Thymus (tissue), 11 donors: ENCODE measurements around the gene SCYGR5. TPM values are rescaled to one million over a fixed set of nuclear protein-coding genes. Genes with fewer than 3 reads are reported as not detected.

Experiments
- DNase-seq, 9 donors: peaks; one replicate each; pipeline ENCODE4 v3.0.0-alpha.2; 2013; ENCODE audit warnings: low spot score in 9 of 9, low read depth in 6 of 9, missing footprints in 1 of 9
- H3K27ac ChIP-seq, 2 donors: one replicate each; pipeline ENCODE4 v1.5.1; 2013; ENCODE audit warnings: control low read depth in 1 of 2, low read depth in 1 of 2, low read length in 1 of 2, mild to moderate bottlenecking in 1 of 2, moderate library complexity in 1 of 2
- H3K27me3 ChIP-seq, 2 donors: one replicate each; pipeline ENCODE4 v1.5.1; 2013; ENCODE audit warnings: low read length in 1 of 2; ENCODE audit not compliant: control insufficient read depth in 2 of 2, insufficient read depth in 1 of 2
- H3K36me3 ChIP-seq, 2 donors: one replicate each; pipeline ENCODE4 v1.5.1; 2013; ENCODE audit warnings: low read length in 1 of 2, mild to moderate bottlenecking in 1 of 2, moderate library complexity in 1 of 2; ENCODE audit not compliant: control insufficient read depth in 2 of 2, insufficient read depth in 2 of 2
- H3K4me1 ChIP-seq, 2 donors: one replicate each; pipeline ENCODE4 v1.5.1; 2013; ENCODE audit warnings: low read length in 2 of 2; ENCODE audit not compliant: control insufficient read depth in 2 of 2, insufficient read depth in 2 of 2
- H3K4me3 ChIP-seq, 2 donors: one replicate each; pipeline ENCODE4 v1.5.1; 2013; ENCODE audit warnings: low read length in 2 of 2, control low read depth in 1 of 2, mild to moderate bottlenecking in 1 of 2
- H3K9me3 ChIP-seq, 2 donors: one replicate each; pipeline ENCODE4 v1.5.1; 2013; ENCODE audit warnings: low read length in 1 of 2, mild to moderate bottlenecking in 1 of 2; ENCODE audit not compliant: control insufficient read depth in 2 of 2, insufficient read depth in 1 of 2
- WGBS: extraction: QIAGEN DNeasy Blood & Tissue Kit; methylation state at CpG from one replicate; pipeline ENCODE4 v1.1.7; 2013; 5-methylcytosine and 5-hydroxymethylcytosine counted together
- polyA plus RNA-seq: library from polyadenylated mRNA; stranded (reverse); fragments of 200-250 nt; gene quantifications from one replicate; pipeline ENCODE4 v1.2.3, GENCODE V29; 2013
- total RNA-seq: library from RNA; stranded (reverse); fragments of 120-200 nt; gene quantifications from one replicate; pipeline ENCODE4 v1.2.4, GENCODE V29; 2013
- donor health status: healthy.

Gene SCYGR5
- total and polyA plus RNA-seq, 2 donors = not detected

GRCh38 chr2:227703280-227703732 lies 36.7 kb downstream of the SCYGR5 start:
- Histone ChIP-seq H3K27me3 (no peaks in the 10 kb centered on the region), H3K27ac (no peak overlapping the region), H3K36me3 (no peaks in the 10 kb centered on the region), H3K4me1 (no peaks in the 10 kb centered on the region), H3K4me3 (no peak overlapping the region), H3K9me3 (no peaks in the 10 kb centered on the region)
- 91% methylated on average over 4 of the region's 4 CpGs for WGBS
- DNase-seq = no peak

- Histone ChIP-seq H3K27ac (no peak overlapping the region), H3K4me1 (no peaks in the 10 kb centered on the region), H3K27me3 (no peaks in the 10 kb centered on the region), H3K4me3 (no peak overlapping the region), H3K36me3 (no peaks in the 10 kb centered on the region), H3K9me3 (no peaks in the 10 kb centered on the region)
- DNase-seq = no peak
- 95% methylated on average over 3 of the region's 3 CpGs for WGBS
Observed at GRCh38 chr2:227703961-227704360, 37.4 kb downstream of the SCYGR5 start.

GRCh38 chr2:227706859-227707258 lies 40.3 kb downstream of the SCYGR5 start:
- no peaks in the 10 kb centered on the region for H3K4me1 ChIP-seq
- WGBS = 93% methylated on average over 4 of the region's 4 CpGs
- no peak overlapping the region for H3K4me3 ChIP-seq
- no peaks in the 10 kb centered on the region for H3K27me3 ChIP-seq
- no peak for DNase-seq
- H3K27ac ChIP-seq = no peak overlapping the region
- no peaks in the 10 kb centered on the region for H3K9me3 ChIP-seq
- H3K36me3 ChIP-seq = no peaks in the 10 kb centered on the region

- no peaks in the 10 kb centered on the region for H3K4me1 ChIP-seq
- H3K27me3 ChIP-seq = no peaks in the 10 kb centered on the region
- WGBS = 92% methylated on average over 6 of the region's 6 CpGs
- no peaks in the 10 kb centered on the region for H3K9me3 ChIP-seq
- no peak for DNase-seq
- no peak overlapping the region for H3K27ac ChIP-seq
- no peak overlapping the region for H3K4me3 ChIP-seq
- H3K36me3 ChIP-seq = no peaks in the 10 kb centered on the region
Observed at GRCh38 chr2:227707390-227707789, 40.8 kb downstream of the SCYGR5 start.

DNA sequence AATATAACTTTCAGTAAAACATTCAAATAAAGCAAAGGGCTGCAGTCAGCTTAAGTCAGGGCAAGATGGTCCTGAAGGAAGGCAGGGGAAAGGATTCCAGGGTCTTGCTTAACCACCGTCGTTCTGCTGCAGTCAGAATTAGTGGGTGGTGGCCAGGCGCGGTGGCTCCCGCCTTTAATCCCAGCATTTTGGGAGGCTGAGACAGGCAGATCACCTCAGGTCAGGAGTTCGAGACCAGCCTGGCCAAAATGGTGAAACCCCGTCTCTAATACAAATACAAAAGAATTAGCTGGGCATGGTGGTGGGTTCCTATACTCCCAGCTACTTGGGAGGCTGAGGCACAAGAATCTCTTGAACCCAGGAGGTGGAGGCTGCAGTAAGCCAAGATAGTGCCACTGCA lies 44.4 kb downstream of the SCYGR5 start:
- Histone ChIP-seq H3K27ac (no peak overlapping the region), H3K4me1 (no peaks in the 10 kb centered on the region), H3K36me3 (no peaks in the 10 kb centered on the region), H3K9me3 (no peaks in the 10 kb centered on the region), H3K4me3 (no peak overlapping the region), H3K27me3 (no peaks in the 10 kb centered on the region)
- no peak for DNase-seq
- WGBS = 98% methylated on average over 7 of the region's 7 CpGs

- Histone ChIP-seq H3K4me3 (no peak overlapping the region), H3K9me3 (no peaks in the 10 kb centered on the region), H3K36me3 (no peaks in the 10 kb centered on the region), H3K27ac (no peak overlapping the region), H3K27me3 (peaks cover 0 to 17% of the 10 kb centered on the region in 2 donors), H3K4me1 (no peaks in the 10 kb centered on the region)
- WGBS = 98% methylated on average over 1 of the region's 1 CpG
- no peak for DNase-seq
Observed at GRCh38 chr2:227713291-227713690, 46.7 kb downstream of the SCYGR5 start.

GRCh38 chr2:227716501-227716900 lies 49.9 kb downstream of the SCYGR5 start:
- Histone ChIP-seq H3K36me3 (no peaks in the 10 kb centered on the region), H3K9me3 (no peaks in the 10 kb centered on the region), H3K4me1 (no peaks in the 10 kb centered on the region), H3K27me3 (peaks cover 0 to 17% of the 10 kb centered on the region in 2 donors), H3K4me3 (no peak overlapping the region), H3K27ac (no peak overlapping the region)
- DNase-seq = no peak
- WGBS = 98% methylated on average over 2 of the region's 2 CpGs

Other genes starting within 250 kb of the SCYGR5 start
- 47.4 TPM for gene AGFG1, start 194.6 kb upstream of the SCYGR5 start, total RNA-seq
- 56.3 TPM for gene AGFG1, start 194.6 kb upstream of the SCYGR5 start, polyA plus RNA-seq
- gene SCYGR2, start 67.9 kb upstream of the SCYGR5 start, total RNA-seq = not detected
- gene SCYGR2, start 67.9 kb upstream of the SCYGR5 start, polyA plus RNA-seq = not detected
- gene SCYGR3, start 52.0 kb upstream of the SCYGR5 start, total RNA-seq = not detected
- not detected for gene SCYGR3, start 52.0 kb upstream of the SCYGR5 start, polyA plus RNA-seq
- not detected for gene SCYGR4, start 49.3 kb upstream of the SCYGR5 start, total RNA-seq
- not detected for gene SCYGR4, start 49.3 kb upstream of the SCYGR5 start, polyA plus RNA-seq
- gene SLC19A3, start 51.2 kb downstream of the SCYGR5 start, total RNA-seq = 0.57 TPM
- gene SLC19A3, start 51.2 kb downstream of the SCYGR5 start, polyA plus RNA-seq = 0.78 TPM
- not detected for gene SCYGR6, start 58.0 kb downstream of the SCYGR5 start, total RNA-seq
- gene SCYGR6, start 58.0 kb downstream of the SCYGR5 start, polyA plus RNA-seq = not detected
- gene SCYGR7, start 61.5 kb downstream of the SCYGR5 start, total RNA-seq = not detected
- gene SCYGR7, start 61.5 kb downstream of the SCYGR5 start, polyA plus RNA-seq = not detected
- gene SCYGR8, start 79.1 kb downstream of the SCYGR5 start, total RNA-seq = not detected
- gene SCYGR8, start 79.1 kb downstream of the SCYGR5 start, polyA plus RNA-seq = not detected
- gene CCL20, start 147.0 kb downstream of the SCYGR5 start, total RNA-seq = 2.8 TPM
- 15.0 TPM for gene CCL20, start 147.0 kb downstream of the SCYGR5 start, polyA plus RNA-seq
- 0.28 TPM for gene DAW1, start 204.8 kb downstream of the SCYGR5 start, total RNA-seq
- 0.34 TPM for gene DAW1, start 204.8 kb downstream of the SCYGR5 start, polyA plus RNA-seq